ENCODE data around the gene PITX3. TPM values are rescaled to one million over a fixed set of nuclear protein-coding genes. Genes with fewer than 3 reads are reported as not detected.

Gene PITX3
- 6.5 and 6.9 TPM in 2 replicates for total RNA-seq (2014; rRNA removed)
- polyA plus RNA-seq (2012): 0.45 TPM

DNA sequence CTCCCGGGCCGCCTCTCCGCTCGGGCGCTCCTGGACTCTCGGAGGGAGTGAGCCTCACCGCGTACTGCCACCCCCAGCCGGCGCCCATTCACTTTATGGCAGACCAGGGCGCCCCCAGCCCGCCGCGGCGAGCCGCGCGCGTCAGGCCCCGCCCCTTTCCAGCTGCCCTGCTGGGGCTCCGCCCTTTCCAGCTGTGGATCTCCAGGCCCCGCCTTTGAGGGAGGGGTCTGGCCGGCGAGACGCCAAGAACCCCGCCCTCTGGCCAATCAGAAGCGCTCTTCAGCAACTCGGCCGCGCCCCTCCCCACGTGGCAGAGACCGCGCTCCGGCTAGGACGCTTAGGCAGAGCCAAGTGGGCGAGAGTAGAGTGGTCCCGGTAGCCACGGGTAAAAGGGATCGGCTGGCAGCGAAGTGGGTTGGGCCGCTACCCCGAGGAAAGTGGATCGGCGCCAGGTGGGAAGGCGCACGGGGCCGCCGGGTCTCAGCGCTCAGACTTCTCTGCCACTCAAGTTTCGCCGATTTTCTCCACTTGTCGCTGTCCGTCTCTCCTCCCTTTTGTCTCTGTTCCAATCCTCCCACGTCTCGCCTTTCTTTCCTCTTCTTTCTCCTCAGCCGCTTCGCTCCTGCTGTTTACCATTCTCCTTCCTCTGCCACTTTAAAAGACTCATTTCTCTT, at the start of gene PITX3:
Gene PITX3, minus strand, starts transcription at position 69 of the 674 bp plus-strand sequence. CDS start 9,432 bp downstream, outside the sequence.
- DNase-seq (ENCODE audit: low read depth): peak; percentile 90

DNA sequence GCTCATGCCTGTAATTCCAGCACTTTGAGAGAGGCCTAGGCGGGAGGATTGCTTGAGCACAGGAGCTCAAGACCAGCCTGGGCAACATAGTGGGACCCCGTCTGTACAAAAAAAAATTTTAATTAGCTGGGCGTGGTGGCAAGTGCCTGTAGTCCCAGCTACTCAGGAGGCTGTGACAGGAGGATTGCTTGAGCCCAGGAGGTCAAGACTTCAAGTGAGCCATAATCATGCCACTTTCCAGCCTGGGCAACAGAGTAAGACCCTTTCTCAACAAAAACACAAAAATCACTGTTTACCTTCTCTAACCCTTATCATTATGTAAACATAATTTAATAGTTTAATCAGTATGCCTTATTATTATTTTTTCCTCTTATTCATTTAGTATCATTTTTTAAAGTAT, 48.5 kb upstream of the PITX3 start:
- DNase-seq (ENCODE audit: low read depth): no peak

DNA sequence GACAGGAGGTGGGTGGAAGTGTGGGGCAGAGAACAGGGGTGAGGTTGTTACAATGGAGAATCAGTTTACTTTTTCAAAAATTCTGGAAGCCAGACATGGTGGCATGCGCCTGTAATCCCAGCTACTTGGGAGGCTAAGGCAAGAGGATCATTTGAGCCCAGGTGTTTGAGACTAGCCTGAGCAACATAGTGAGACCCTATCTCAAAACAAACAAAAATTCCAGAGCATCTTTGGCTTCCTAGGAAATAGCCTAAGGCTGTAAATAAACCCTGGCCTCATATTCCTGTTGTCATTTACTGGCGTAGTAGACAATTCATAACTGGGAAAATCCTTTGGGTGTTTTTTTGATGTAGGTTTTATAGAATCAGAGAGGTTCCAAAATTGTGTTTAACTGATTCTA, 48.0 kb upstream of the PITX3 start:
- no peak for DNase-seq (ENCODE audit: low read depth)

GRCh38 chr10:102287991-102288390, 46.7 kb upstream of the PITX3 start:
- DNase-seq (ENCODE audit: low read depth): no peak

- DNase-seq (ENCODE audit: low read depth): no peak
Observed at GRCh38 chr10:102287538-102287937, 46.2 kb upstream of the PITX3 start.

GRCh38 chr10:102286216-102286615, 44.9 kb upstream of the PITX3 start:
- no peak for DNase-seq (ENCODE audit: low read depth)

DNA sequence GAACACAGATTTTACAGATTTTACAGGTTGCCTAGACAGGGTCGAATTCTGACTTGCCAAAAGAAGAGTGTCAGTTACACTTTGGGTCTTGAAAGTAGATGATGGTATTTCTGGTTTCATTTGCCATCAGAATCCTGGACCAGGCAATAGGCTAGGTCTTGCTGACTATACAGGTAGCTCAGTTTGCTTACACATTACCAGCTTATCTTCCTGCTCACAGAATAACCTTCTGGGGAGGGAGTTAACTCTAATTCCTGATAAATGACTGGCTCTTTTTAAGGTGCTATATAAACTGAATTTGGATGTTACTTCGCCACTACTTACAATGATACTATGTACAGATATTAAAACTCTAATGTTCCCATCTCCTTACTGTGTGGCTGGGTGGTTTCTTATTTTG, 43.8 kb upstream of the PITX3 start:
- DNase-seq (ENCODE audit: low read depth): no peak

- no peak for DNase-seq (ENCODE audit: low read depth)
Observed at GRCh38 chr10:102284531-102284930, 43.2 kb upstream of the PITX3 start.

DNA sequence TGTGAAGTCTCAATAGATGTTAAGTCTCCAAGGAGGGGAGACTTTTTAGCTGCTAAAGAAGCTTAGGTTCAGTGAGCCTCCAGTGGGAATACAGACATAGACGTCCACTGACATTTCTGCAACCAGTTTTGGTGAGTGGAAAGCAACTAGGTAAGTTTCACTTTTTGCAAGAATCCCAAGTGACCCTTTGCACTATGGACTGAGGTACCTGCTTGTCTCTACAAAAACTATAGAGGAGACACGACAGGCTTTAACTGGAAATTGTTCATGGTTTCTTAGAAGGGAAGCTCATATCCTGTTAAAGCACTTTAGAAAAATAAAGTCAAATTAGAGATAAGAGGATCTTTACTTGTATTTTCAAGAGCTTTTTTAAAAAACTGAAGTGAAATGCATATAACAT, 42.6 kb upstream of the PITX3 start:
- no peak for DNase-seq (ENCODE audit: low read depth)

GRCh38 chr10:102283488-102283887, 42.2 kb upstream of the PITX3 start:
- DNase-seq (ENCODE audit: low read depth): no peak

GRCh38 chr10:102281102-102281487, 39.8 kb upstream of the PITX3 start:
- peak; percentile 83 for DNase-seq (ENCODE audit: low read depth)

- peak; percentile 99 for DNase-seq (ENCODE audit: low read depth)
Observed at GRCh38 chr10:102280397-102281101, 39.2 kb upstream of the PITX3 start.

GRCh38 chr10:102279104-102279503, 37.8 kb upstream of the PITX3 start:
- DNase-seq (ENCODE audit: low read depth): no peak

DNA sequence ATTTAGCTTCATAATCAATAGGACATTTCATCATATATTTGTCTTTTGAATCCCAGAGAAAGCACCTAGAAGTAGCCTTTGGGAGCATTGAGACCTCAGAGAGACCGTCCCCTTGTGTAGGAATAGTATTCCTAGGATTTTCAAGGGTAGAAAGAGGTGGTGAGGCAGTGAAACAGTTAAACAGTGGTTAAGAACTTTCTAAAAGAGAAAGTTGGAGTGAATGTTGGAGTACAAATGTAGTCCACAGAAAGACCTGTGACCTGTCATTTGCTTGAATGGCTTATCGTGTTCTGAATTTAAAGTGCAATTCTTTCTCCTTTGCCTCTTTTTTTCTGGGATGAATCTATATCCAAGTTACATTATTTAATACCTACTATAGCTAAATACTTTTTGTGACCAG, 34.0 kb upstream of the PITX3 start:
- DNase-seq (ENCODE audit: low read depth): no peak

DNA sequence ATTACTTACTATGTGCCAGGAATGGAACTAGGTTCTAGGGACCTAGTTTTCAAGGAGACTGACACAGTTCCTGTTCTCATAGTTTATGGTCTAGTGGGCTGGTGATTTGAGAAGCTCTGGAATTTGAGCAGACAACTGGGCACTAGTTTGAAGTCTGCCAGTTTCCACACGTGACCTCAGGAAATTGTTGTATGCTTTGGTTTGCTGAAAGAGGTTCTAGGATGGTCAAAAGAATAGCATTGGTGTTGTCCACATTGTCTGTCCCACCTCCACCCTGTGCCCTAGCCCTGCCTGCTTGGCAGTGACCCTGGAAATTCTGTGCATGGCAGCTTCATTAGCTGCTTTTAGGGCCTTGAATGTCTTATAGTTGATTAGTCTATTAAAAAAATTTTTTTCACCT, 32.8 kb upstream of the PITX3 start:
- peak; percentile 66 for DNase-seq (ENCODE audit: low read depth)

- DNase-seq (ENCODE audit: low read depth): peak; percentile 86
Observed at GRCh38 chr10:102269017-102269416, 27.7 kb upstream of the PITX3 start.

DNA sequence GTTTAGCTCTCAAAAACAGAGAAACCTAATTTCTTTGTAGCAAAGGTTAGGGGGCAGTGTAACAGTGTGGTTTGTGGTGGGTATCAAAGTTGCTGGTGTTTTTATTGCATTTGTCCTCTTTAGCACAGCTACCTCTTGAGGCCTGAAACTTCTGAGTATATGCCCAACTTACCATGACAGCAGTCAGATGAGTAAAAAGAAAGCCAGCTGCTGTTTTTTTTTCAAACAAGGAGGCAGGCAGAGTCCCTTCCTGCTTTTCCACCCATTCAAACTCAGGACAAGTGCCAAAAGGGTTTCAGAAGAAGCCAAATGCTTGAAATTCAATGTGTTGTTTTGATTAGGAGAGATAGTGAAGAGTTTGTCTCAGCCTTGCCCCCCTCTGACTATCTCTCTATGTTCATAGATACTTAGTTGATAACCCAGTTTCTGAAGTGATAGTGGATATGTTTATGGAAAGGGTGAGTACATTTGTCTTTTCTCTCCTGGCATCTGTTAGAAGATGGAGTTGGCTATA, 27.1 kb upstream of the PITX3 start:
- DNase-seq (ENCODE audit: low read depth): peak; percentile 93

DNA sequence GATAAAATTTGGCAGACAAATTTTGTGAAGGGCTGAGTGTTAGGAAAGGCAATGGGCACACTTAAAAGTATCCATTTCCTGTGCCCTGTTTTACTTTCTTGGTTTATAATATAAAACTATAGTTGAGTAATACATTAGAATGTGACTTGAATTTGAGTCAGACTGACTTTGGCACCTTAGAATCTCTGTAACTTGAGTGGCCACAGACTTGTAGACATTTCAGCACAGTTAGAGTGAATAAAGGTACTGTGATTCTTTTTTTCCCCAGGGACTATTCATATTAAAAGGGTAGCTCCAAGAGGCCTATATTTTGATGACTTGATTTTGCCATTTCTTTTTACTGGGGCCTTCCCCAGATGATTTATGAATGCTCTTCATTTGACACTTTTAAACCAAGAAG, 26.4 kb upstream of the PITX3 start:
- DNase-seq (ENCODE audit: low read depth): peak; percentile 83

DNA sequence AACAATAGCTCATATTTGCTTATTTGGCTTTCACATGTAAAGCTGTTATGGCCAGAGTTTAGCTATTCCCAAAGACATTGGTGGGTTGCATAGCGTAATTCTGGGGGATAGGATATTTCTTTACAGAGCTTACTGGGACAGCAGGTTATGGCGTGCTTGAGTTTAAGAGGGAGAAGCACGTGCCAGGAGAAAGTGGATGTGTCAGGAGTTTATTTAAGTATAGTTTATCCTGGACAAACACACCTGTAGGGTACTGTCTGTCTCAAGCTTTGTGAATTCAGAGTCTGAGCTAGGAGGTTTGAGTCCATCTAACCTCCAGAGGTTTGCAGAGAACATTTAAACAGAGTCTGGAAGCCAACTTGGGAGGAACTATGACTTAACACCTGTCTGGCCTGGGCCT, 25.4 kb upstream of the PITX3 start:
- no peak for DNase-seq (ENCODE audit: low read depth)

DNA sequence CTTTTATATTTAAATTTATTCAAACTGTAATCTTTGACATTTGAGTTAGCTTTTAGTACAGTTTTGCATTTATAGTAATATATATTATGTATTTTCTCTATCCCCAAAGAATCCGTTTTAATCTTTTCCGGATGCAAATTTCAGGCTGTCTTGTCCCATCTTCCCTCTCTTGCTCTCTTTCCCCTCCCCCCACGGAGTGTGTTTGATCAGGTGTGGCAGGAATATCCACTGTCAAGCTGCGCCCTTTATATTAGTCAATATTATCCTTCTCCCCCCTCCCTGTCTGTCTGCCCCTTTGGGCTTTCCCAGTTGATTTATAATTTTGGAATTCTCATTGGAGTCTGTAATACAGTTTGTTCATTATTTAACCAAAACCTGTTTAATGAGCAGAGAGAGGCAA, 23.1 kb upstream of the PITX3 start:
- DNase-seq (ENCODE audit: low read depth): no peak

DNA sequence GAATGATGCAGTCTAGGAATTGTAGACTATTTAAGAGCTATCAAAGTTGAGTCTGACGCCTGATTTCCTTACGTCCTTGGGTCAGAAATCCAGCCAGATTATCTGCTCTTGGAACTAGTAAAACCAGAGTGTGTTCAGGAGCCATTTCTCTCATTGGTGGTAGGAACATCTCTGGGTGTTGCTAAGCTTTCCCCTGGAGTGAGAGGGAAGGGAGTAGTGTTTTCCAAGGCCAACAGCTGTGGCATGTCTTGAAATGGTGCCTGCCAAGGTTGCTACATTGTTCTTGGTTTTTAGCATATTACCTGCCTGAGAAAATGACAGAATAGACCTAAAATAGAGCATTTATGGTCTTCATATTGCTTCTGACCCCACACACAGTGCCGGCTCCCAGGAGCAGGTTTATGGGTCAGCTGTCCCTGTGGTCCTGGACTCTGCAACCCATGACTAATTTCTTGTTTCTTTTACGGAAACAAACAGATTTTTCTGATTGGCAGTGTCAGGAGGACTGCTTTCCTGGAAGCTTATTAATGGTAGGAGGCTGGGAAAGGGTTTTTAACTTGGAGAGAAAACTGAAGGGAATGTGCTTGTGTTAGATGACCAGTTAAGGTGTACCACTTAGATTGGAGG, 21.5 kb upstream of the PITX3 start:
- peak; percentile 95 for DNase-seq (ENCODE audit: low read depth)

GRCh38 chr10:102261842-102262241, 20.5 kb upstream of the PITX3 start:
- peak; percentile 35 for DNase-seq (ENCODE audit: low read depth)

GRCh38 chr10:102261196-102261595, 19.9 kb upstream of the PITX3 start:
- peak; percentile 48 for DNase-seq (ENCODE audit: low read depth)

All from LHCN-M2 (cell line).